ENCODE data around the gene ECI2. TPM values are rescaled to one million over a fixed set of nuclear protein-coding genes. Genes with fewer than 3 reads are reported as not detected.

ECI2 gene
- 58.6 TPM for polyA plus RNA-seq
- long read RNA-seq, donor 1, transcript ECI2-201 (10 exons, 1,380 nt) = major isoform, 5 of 16 reads
- long read RNA-seq, donor 1, transcript ECI2-202 (10 exons, 1,407 nt) = major isoform, 5 of 16 reads
- long read RNA-seq, donor 1, partial matches to known transcripts = 5 of 16 reads
- long read RNA-seq, donor 1, other reads (novel, unspliced or antisense) = 0 of 16 reads
- long read RNA-seq, donor 2, transcript ECI2-202 (10 exons, 1,407 nt) = major isoform, 8 of 21 reads
- long read RNA-seq, donor 2, partial matches to known transcripts = 8 of 21 reads
- long read RNA-seq, donor 2, other reads (novel, unspliced or antisense) = 0 of 21 reads
- long read RNA-seq, donor 3, transcript ECI2-201 (10 exons, 1,380 nt) = minor isoform, 15 of 65 reads
- long read RNA-seq, donor 3, transcript ECI2-202 (10 exons, 1,407 nt) = major isoform, 21 of 65 reads
- long read RNA-seq, donor 3, partial matches to known transcripts = 29 of 65 reads
- long read RNA-seq, donor 3, other reads (novel, unspliced or antisense) = 0 of 65 reads
- long read RNA-seq, donor 4, partial matches to known transcripts = 0 of 4 reads
- long read RNA-seq, donor 4, other reads (novel, unspliced or antisense) = 0 of 4 reads
- long read RNA-seq, donor 5, transcript ECI2-202 (10 exons, 1,407 nt) = minor isoform, 7 of 22 reads
- long read RNA-seq, donor 5, transcript ECI2-201 (10 exons, 1,380 nt) = major isoform, 8 of 22 reads
- long read RNA-seq, donor 5, partial matches to known transcripts = 7 of 22 reads
- long read RNA-seq, donor 5, other reads (novel, unspliced or antisense) = 0 of 22 reads
- long read RNA-seq, donor 6, transcript ECI2-202 (10 exons, 1,407 nt) = major isoform, 6 of 16 reads
- long read RNA-seq, donor 6, partial matches to known transcripts = 5 of 16 reads
- long read RNA-seq, donor 6, other reads (novel, unspliced or antisense) = 0 of 16 reads
- long read RNA-seq, donor 7, transcript ECI2-202 (10 exons, 1,407 nt) = minor isoform, 6 of 23 reads
- long read RNA-seq, donor 7, transcript ECI2-201 (10 exons, 1,380 nt) = major isoform, 7 of 23 reads
- long read RNA-seq, donor 7, partial matches to known transcripts = 9 of 23 reads
- long read RNA-seq, donor 7, other reads (novel, unspliced or antisense) = 0 of 23 reads
- long read RNA-seq, donor 8, transcript ECI2-201 (10 exons, 1,380 nt) = minor isoform, 16 of 55 reads
- long read RNA-seq, donor 8, transcript ECI2-202 (10 exons, 1,407 nt) = major isoform, 17 of 55 reads
- long read RNA-seq, donor 8, partial matches to known transcripts = 20 of 55 reads
- long read RNA-seq, donor 8, other reads (novel, unspliced or antisense) = 0 of 55 reads
- long read RNA-seq, donor 9, transcript ECI2-202 (10 exons, 1,407 nt) = minor isoform, 11 of 41 reads
- long read RNA-seq, donor 9, transcript ECI2-201 (10 exons, 1,380 nt) = major isoform, 17 of 41 reads
- long read RNA-seq, donor 9, partial matches to known transcripts = 13 of 41 reads
- long read RNA-seq, donor 9, other reads (novel, unspliced or antisense) = 0 of 41 reads
- long read RNA-seq, donor 10, transcript ECI2-202 (10 exons, 1,407 nt) = major isoform, 7 of 19 reads
- long read RNA-seq, donor 10, transcript ECI2-201 (10 exons, 1,380 nt) = major isoform, 7 of 19 reads
- long read RNA-seq, donor 10, partial matches to known transcripts = 5 of 19 reads
- long read RNA-seq, donor 10, other reads (novel, unspliced or antisense) = 0 of 19 reads
- long read RNA-seq, donor 11, transcript ECI2-201 (10 exons, 1,380 nt) = major isoform, 14 of 27 reads
- long read RNA-seq, donor 11, transcript ECI2-202 (10 exons, 1,407 nt) = minor isoform, 6 of 27 reads
- long read RNA-seq, donor 11, partial matches to known transcripts = 6 of 27 reads
- long read RNA-seq, donor 11, other reads (novel, unspliced or antisense) = 0 of 27 reads

- Histone ChIP-seq H3K36me3 (ENCODE audit: control insufficient read depth, insufficient read depth, low read length) (peaks cover 16% of the 10 kb centered on the region), H3K4me3 (ENCODE audit: low read length) (peak within 1 kb of the TSS; percentile 88)
- DNase-seq = peak; percentile 43 to 85
These were observed at the start of gene ECI2 for GRCh38 chr6:4134841-4135664. ECI2 (minus strand) TSS chr6:4135575; CDS start chr6:4135560, 15 bp downstream.

GRCh38 chr6:4180652-4181255 is 45.4 kb upstream of the ECI2 start:
- Histone ChIP-seq H3K27ac (ENCODE audit: low read length) (no peak overlapping the region), H3K27me3 (ENCODE audit: control insufficient read depth, insufficient read depth, low read length) (peaks cover 3% of the 10 kb centered on the region), H3K4me3 (ENCODE audit: low read length) (no peak overlapping the region), H3K9me3 (ENCODE audit: control insufficient read depth, low read depth, low read length) (no peaks in the 10 kb centered on the region), H3K36me3 (ENCODE audit: control insufficient read depth, insufficient read depth, low read length) (no peaks in the 10 kb centered on the region), H3K4me1 (ENCODE audit: control insufficient read depth, insufficient read depth, low read length) (no peaks in the 10 kb centered on the region)
- no peak for DNase-seq
- WGBS (ENCODE audit: insufficient coverage, low lambda C conversion rate) = no CpG with 5 or more reads among the region's 9 CpGs

More at GRCh38 chr6:4134841-4135664, at the start of gene ECI2:
- H3K4me1 ChIP-seq (ENCODE audit: control insufficient read depth, insufficient read depth, low read length) = peaks cover 11% of the 10 kb centered on the region
- 8% methylated on average over 7 of the region's 66 CpGs for WGBS (ENCODE audit: insufficient coverage, low lambda C conversion rate)
- peak within 1 kb of the TSS; percentile 90 for H3K27ac ChIP-seq (ENCODE audit: low read length)
- no peaks in the 10 kb centered on the region for H3K9me3 ChIP-seq (ENCODE audit: control insufficient read depth, low read depth, low read length)
- no peaks in the 10 kb centered on the region for H3K27me3 ChIP-seq (ENCODE audit: control insufficient read depth, insufficient read depth, low read length)

GRCh38 chr6:4179960-4180651 is 44.7 kb upstream of the ECI2 start:
- no peaks in the 10 kb centered on the region for H3K4me1 ChIP-seq (ENCODE audit: control insufficient read depth, insufficient read depth, low read length)
- DNase-seq = no peak
- H3K27me3 ChIP-seq (ENCODE audit: control insufficient read depth, insufficient read depth, low read length) = peaks cover 3% of the 10 kb centered on the region
- H3K4me3 ChIP-seq (ENCODE audit: low read length) = no peak overlapping the region
- 100% methylated on average over 2 of the region's 4 CpGs for WGBS (ENCODE audit: insufficient coverage, low lambda C conversion rate)
- no peaks in the 10 kb centered on the region for H3K36me3 ChIP-seq (ENCODE audit: control insufficient read depth, insufficient read depth, low read length)
- no peaks in the 10 kb centered on the region for H3K9me3 ChIP-seq (ENCODE audit: control insufficient read depth, low read depth, low read length)
- H3K27ac ChIP-seq (ENCODE audit: low read length) = no peak overlapping the region

- WGBS (ENCODE audit: insufficient coverage, low lambda C conversion rate) = no CpG with 5 or more reads among the region's 8 CpGs
- H3K4me1 ChIP-seq (ENCODE audit: control insufficient read depth, insufficient read depth, low read length) = no peaks in the 10 kb centered on the region
- DNase-seq = no peak
- H3K27me3 ChIP-seq (ENCODE audit: control insufficient read depth, insufficient read depth, low read length) = peaks cover 3% of the 10 kb centered on the region
- H3K36me3 ChIP-seq (ENCODE audit: control insufficient read depth, insufficient read depth, low read length) = no peaks in the 10 kb centered on the region
- H3K4me3 ChIP-seq (ENCODE audit: low read length) = no peak overlapping the region
- no peak overlapping the region for H3K27ac ChIP-seq (ENCODE audit: low read length)
- H3K9me3 ChIP-seq (ENCODE audit: control insufficient read depth, low read depth, low read length) = no peaks in the 10 kb centered on the region
These were observed 43.5 kb upstream of the ECI2 start for GRCh38 chr6:4178737-4179333.

GRCh38 chr6:4176907-4177306 is 41.5 kb upstream of the ECI2 start:
- DNase-seq = no peak
- WGBS (ENCODE audit: insufficient coverage, low lambda C conversion rate) = no CpG with 5 or more reads among the region's 2 CpGs
- Histone ChIP-seq H3K4me3 (ENCODE audit: low read length) (no peak overlapping the region), H3K27me3 (ENCODE audit: control insufficient read depth, insufficient read depth, low read length) (peaks cover 3% of the 10 kb centered on the region), H3K4me1 (ENCODE audit: control insufficient read depth, insufficient read depth, low read length) (no peaks in the 10 kb centered on the region), H3K27ac (ENCODE audit: low read length) (no peak overlapping the region), H3K36me3 (ENCODE audit: control insufficient read depth, insufficient read depth, low read length) (no peaks in the 10 kb centered on the region), H3K9me3 (ENCODE audit: control insufficient read depth, low read depth, low read length) (no peaks in the 10 kb centered on the region)

GRCh38 chr6:4174042-4174441 is 38.7 kb upstream of the ECI2 start:
- H3K9me3 ChIP-seq (ENCODE audit: control insufficient read depth, low read depth, low read length) = no peaks in the 10 kb centered on the region
- WGBS (ENCODE audit: insufficient coverage, low lambda C conversion rate) = no CpG with 5 or more reads among the region's 6 CpGs
- DNase-seq = no peak

GRCh38 chr6:4172368-4172767 is 37.0 kb upstream of the ECI2 start:
- no peaks in the 10 kb centered on the region for H3K36me3 ChIP-seq (ENCODE audit: control insufficient read depth, insufficient read depth, low read length)
- no peaks in the 10 kb centered on the region for H3K9me3 ChIP-seq (ENCODE audit: control insufficient read depth, low read depth, low read length)
- H3K27me3 ChIP-seq (ENCODE audit: control insufficient read depth, insufficient read depth, low read length) = no peaks in the 10 kb centered on the region
- 47% methylated on average over 2 of the region's 3 CpGs for WGBS (ENCODE audit: insufficient coverage, low lambda C conversion rate)
- H3K27ac ChIP-seq (ENCODE audit: low read length) = no peak overlapping the region
- H3K4me1 ChIP-seq (ENCODE audit: control insufficient read depth, insufficient read depth, low read length) = no peaks in the 10 kb centered on the region
- no peak overlapping the region for H3K4me3 ChIP-seq (ENCODE audit: low read length)
- no peak for DNase-seq

More at GRCh38 chr6:4174042-4174441, 38.7 kb upstream of the ECI2 start:
- H3K4me3 ChIP-seq (ENCODE audit: low read length) = no peak overlapping the region
- no peak overlapping the region for H3K27ac ChIP-seq (ENCODE audit: low read length)
- H3K4me1 ChIP-seq (ENCODE audit: control insufficient read depth, insufficient read depth, low read length) = no peaks in the 10 kb centered on the region
- peaks cover 3% of the 10 kb centered on the region for H3K27me3 ChIP-seq (ENCODE audit: control insufficient read depth, insufficient read depth, low read length)
- H3K36me3 ChIP-seq (ENCODE audit: control insufficient read depth, insufficient read depth, low read length) = no peaks in the 10 kb centered on the region

GRCh38 chr6:4170297-4170696 is 34.9 kb upstream of the ECI2 start:
- no peak overlapping the region for H3K4me3 ChIP-seq (ENCODE audit: low read length)
- WGBS (ENCODE audit: insufficient coverage, low lambda C conversion rate) = no CpG with 5 or more reads among the region's 3 CpGs
- no peaks in the 10 kb centered on the region for H3K4me1 ChIP-seq (ENCODE audit: control insufficient read depth, insufficient read depth, low read length)
- H3K27me3 ChIP-seq (ENCODE audit: control insufficient read depth, insufficient read depth, low read length) = no peaks in the 10 kb centered on the region
- H3K27ac ChIP-seq (ENCODE audit: low read length) = no peak overlapping the region
- DNase-seq = no peak
- H3K36me3 ChIP-seq (ENCODE audit: control insufficient read depth, insufficient read depth, low read length) = no peaks in the 10 kb centered on the region
- no peaks in the 10 kb centered on the region for H3K9me3 ChIP-seq (ENCODE audit: control insufficient read depth, low read depth, low read length)
